ENCODE results near the gene DMRTB1.

The DMRTB1 gene

DNA sequence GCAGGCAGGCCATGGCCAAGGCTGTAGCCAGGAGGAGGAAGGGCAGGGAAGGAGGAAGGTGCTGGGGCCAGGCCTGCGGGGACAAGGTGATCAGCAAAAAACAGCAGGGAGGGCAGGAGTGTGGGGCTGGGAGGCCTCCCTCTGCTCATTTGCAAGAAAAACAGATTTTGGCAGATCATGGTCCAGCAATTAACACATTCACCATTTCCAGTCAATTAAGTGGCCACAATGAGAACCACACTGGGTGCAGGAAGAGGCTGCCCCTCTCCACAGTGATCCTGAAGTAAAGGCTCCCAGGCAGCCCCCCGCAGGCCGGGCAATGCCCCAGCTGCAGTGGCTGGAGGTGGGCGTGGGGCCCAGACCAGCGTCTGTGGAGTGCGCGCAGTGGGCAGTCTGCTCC lies 54.6 kb downstream of the DMRTB1 start:
- no peak for DNase-seq (ENCODE audit: low spot score in 2 of 2)
- Mint-ChIP-seq H3K4me1 (peaks cover 7% of the 10 kb centered on the region), H3K27me3 (no peaks in the 10 kb centered on the region), H3K9me3 (no peaks in the 10 kb centered on the region), H3K4me3 (no peak overlapping the region), H3K27ac (ENCODE audit: low read depth) (no peak overlapping the region), H3K36me3 (ENCODE audit: insufficient read depth) (peaks cover 2% of the 10 kb centered on the region)
- no peak for ATAC-seq (replicated peaks; ENCODE audit: extremely low read depth, poor library complexity, severe bottlenecking)

DNA sequence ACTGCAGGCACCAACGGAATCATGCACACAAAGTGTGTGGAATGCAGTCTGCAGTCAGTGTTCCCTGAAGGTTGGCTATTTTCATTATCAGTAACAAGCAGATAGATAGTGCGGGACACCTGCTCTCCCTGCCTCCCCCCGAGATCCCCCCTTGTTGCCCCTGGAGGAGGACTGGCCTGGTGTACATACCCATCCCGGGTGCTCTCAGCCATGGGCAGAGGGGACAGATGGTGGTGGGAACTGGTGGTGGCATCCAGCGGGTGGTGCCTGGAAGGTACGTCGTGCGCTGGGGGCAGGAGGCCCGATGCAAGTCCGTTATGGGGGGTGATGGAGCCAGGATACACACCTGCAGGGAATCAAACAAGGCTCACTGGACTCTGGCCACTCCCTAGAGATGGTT lies 55.2 kb downstream of the DMRTB1 start:
- no peak overlapping the region for H3K4me3 Mint-ChIP-seq
- ATAC-seq (replicated peaks; ENCODE audit: extremely low read depth, poor library complexity, severe bottlenecking) (no peak), DNase-seq (ENCODE audit: low spot score in 2 of 2) (no peak)
- no peaks in the 10 kb centered on the region for H3K9me3 Mint-ChIP-seq
- no peaks in the 10 kb centered on the region for H3K27me3 Mint-ChIP-seq
- peaks cover 1% of the 10 kb centered on the region for H3K4me1 Mint-ChIP-seq
- H3K36me3 Mint-ChIP-seq (ENCODE audit: insufficient read depth) = peaks cover 2% of the 10 kb centered on the region
- peak overlapping the region; percentile 27 for H3K27ac Mint-ChIP-seq (ENCODE audit: low read depth)

DNA sequence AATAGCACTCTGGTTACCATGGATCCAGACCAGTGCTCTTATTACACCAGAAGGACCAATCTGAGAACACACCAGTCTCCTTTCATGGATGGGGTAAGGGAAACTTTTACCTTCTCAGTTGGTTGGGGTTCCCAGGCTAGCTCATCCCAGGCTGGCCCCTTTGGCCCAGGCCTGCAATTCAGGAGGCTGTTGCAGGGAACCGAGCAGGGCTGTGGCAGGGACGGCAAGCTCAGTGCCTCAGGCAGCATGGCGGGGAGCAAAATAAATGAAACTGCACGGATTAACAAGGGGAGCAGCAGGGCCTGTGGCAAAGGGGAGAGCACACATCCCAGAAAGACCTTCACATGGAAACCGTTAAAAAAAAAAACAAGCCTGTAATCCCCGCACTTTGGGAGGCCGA lies 57.0 kb downstream of the DMRTB1 start:
- Mint-ChIP-seq H3K27ac (ENCODE audit: low read depth) (no peak overlapping the region), H3K27me3 (no peaks in the 10 kb centered on the region), H3K4me1 (no peaks in the 10 kb centered on the region), H3K36me3 (ENCODE audit: insufficient read depth) (peaks cover 2% of the 10 kb centered on the region), H3K9me3 (no peaks in the 10 kb centered on the region), H3K4me3 (no peak overlapping the region)
- ATAC-seq (replicated peaks; ENCODE audit: extremely low read depth, poor library complexity, severe bottlenecking) = no peak
- no peak for DNase-seq (ENCODE audit: low spot score in 2 of 2)
